Neural progenitor cell (in vitro differentiated cells): ENCODE data around the gene KIF4A. TPM values are rescaled to one million over a fixed set of nuclear protein-coding genes. Genes with fewer than 3 reads are reported as not detected.
A peak's percentile ranks its signal among the peaks of the same experiment; 100 is the strongest.

ENCODE experiments used
- DNase-seq: peaks from one replicate; pipeline ENCODE4 v3.0.0-alpha.2; 2016; ENCODE audit warnings: low spot score
- H2AFZ ChIP-seq: fragments of 200-600 bp; sonication (generic); replicated peaks from 2 replicates; pipeline ENCODE4 v1.6.1; 2016; ENCODE audit warnings: antibody characterized with exemption
- H3F3A ChIP-seq: fragments of 200-600 bp; sonication (generic); 2 replicates; pipeline ENCODE4 v1.6.1; 2016; ENCODE audit warnings: antibody characterized with exemption, low read depth
- H3K27ac ChIP-seq: fragments of 200-600 bp; sonication (generic); 2 replicates; pipeline ENCODE4 v1.5.1; 2016; ENCODE audit warnings: mild to moderate bottlenecking
- H3K27me3 ChIP-seq: fragments of 200-600 bp; sonication (generic); 2 replicates; pipeline ENCODE4 v1.6.1; 2016; ENCODE audit warnings: mild to moderate bottlenecking, moderate library complexity
- H3K36me3 ChIP-seq: fragments of 200-600 bp; sonication (generic); 2 replicates; pipeline ENCODE4 v1.5.1; 2016
- H3K4me1 ChIP-seq: fragments of 200-600 bp; sonication (generic); 2 replicates; pipeline ENCODE4 v1.6.1; 2016; ENCODE audit warnings: mixed run types
- H3K4me2 ChIP-seq: fragments of 200-600 bp; sonication (generic); 2 replicates; pipeline ENCODE4 v1.6.1; 2016
- H3K4me3 ChIP-seq: fragments of 200-600 bp; sonication (generic); 2 replicates; pipeline ENCODE4 v1.5.1; 2016
- H3K79me2 ChIP-seq: fragments of 200-600 bp; sonication (generic); 2 replicates; pipeline ENCODE4 v1.6.1; 2016; ENCODE audit warnings: low read depth
- H3K9ac ChIP-seq: fragments of 200-600 bp; sonication (generic); 2 replicates; pipeline ENCODE4 v1.6.1; 2016
- H3K9me3 ChIP-seq: fragments of 200-600 bp; sonication (generic); 2 replicates; pipeline ENCODE4 v1.5.1; 2016; ENCODE audit warnings: low read depth
- H4K20me1 ChIP-seq: fragments of 200-600 bp; sonication (generic); 2 replicates; pipeline ENCODE4 v1.6.1; 2016; ENCODE audit warnings: low read depth
- H3K27ac Mint-ChIP-seq: 3 replicates; pipeline ENCODE4 v1.8.0; 2021; ENCODE audit warnings: mixed read lengths
- H3K27me3 Mint-ChIP-seq: 2 replicates; pipeline ENCODE4 v1.8.0; 2022; ENCODE audit warnings: low read depth, mild to moderate bottlenecking, inconsistent platforms, moderate library complexity, mixed read lengths; ENCODE audit not compliant: insufficient read depth
- H3K36me3 Mint-ChIP-seq: 3 replicates; pipeline ENCODE4 v1.8.0; 2021; ENCODE audit warnings: mixed read lengths
- H3K4me1 Mint-ChIP-seq: 3 replicates; pipeline ENCODE4 v1.8.0; 2021; ENCODE audit warnings: mixed read lengths
- H3K4me3 Mint-ChIP-seq: 3 replicates; pipeline ENCODE4 v1.8.0; 2021; ENCODE audit warnings: mild to moderate bottlenecking, moderate library complexity, mixed read lengths
- H3K9me3 Mint-ChIP-seq: 3 replicates; pipeline ENCODE4 v1.8.0; 2020; ENCODE audit warnings: mixed read lengths
- EZH2 ChIP-seq: fragments of 200-600 bp; sonication (generic); IDR thresholded peaks from 2 replicates; pipeline ENCODE4 v1.6.1; 2017; ENCODE audit warnings: antibody characterized with exemption, mild to moderate bottlenecking, moderate library complexity
- EZH2phosphoT487 ChIP-seq: fragments of 200-600 bp; sonication (generic); IDR thresholded peaks from 2 replicates; pipeline ENCODE4 v1.6.1; 2017; ENCODE audit warnings: antibody characterized with exemption
- total RNA-seq: library from RNA; depleted of rRNA; stranded (reverse); fragments of >200 nt; gene quantifications from 2 replicates; pipeline ENCODE4 v1.2.3, GENCODE V29; 2015; ENCODE audit warnings: low replicate concordance
- TF ChIP-seq, protein P1 (sequence below): fragments of 200-600 bp; sonication (generic); IDR thresholded peaks from 2 replicates; pipeline ENCODE4 v1.5.1; 2017; ENCODE audit warnings: antibody characterized with exemption, mild to moderate bottlenecking

Gene KIF4A
- total RNA-seq, 1 donor from 2014 or later, result 77.6 TPM

DNA sequence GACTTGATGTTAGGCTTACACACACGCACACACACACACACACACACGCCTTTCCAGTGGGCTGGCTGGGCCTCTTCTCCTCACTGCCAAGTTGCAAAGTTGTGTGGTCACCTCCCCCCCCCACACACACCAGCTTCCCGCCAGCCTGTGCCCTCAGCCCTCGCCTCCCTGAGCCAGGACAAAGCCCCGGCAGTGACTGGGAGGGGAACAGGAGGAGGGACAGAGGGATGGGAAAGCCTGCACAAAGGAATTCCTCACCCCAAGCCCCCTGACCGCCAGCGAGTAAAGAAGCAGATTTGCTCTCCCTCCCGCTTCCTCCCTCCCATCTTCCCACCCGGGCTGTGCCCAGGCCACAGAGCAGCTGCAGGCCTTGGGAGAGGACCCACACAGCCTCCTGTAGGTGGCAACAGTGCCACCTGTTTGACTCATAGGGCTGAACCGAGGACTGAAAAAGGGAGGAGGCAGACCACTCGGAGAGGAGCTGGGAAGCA is 133.0 kb downstream of the KIF4A start, which contains the start of gene GDPD2:
GDPD2 (plus strand) TSS at position 464 of the 491 bp plus-strand sequence. CDS start 1,671 bp downstream, outside the sequence.
- H3K9me3 Mint-ChIP-seq, result peaks cover 2% of the 10 kb centered on the region
- Histone ChIP-seq H3K36me3 (no peaks in the 10 kb centered on the region), H3K4me2 (peak within 1 kb of the TSS; percentile 60), H4K20me1 (no peaks in the 10 kb centered on the region), H3K4me1 (peaks cover 4% of the 10 kb centered on the region), H3F3A (peaks cover 15% of the 10 kb centered on the region), H3K9ac (no peak within 1 kb of the TSS), H3K79me2 (no peaks in the 10 kb centered on the region), H2AFZ (no peak within 1 kb of the TSS), H3K27ac (no peak within 1 kb of the TSS), H3K4me3 (peak within 1 kb of the TSS; percentile 39), H3K27me3 (no peaks in the 10 kb centered on the region), H3K9me3 (no peaks in the 10 kb centered on the region)
- peaks cover 2% of the 10 kb centered on the region for H3K36me3 Mint-ChIP-seq
- H3K27me3 Mint-ChIP-seq, result peaks cover 10% of the 10 kb centered on the region
- peaks cover 38% of the 10 kb centered on the region for H3K4me1 Mint-ChIP-seq
- peak within 1 kb of the TSS; percentile 89 for H3K4me3 Mint-ChIP-seq
- DNase-seq, result peak; percentile 89
- H3K27ac Mint-ChIP-seq, result peak within 1 kb of the TSS; percentile 99
- TF ChIP-seq EZH2phosphoT487, result no peak
- TF ChIP-seq, protein P1, sequence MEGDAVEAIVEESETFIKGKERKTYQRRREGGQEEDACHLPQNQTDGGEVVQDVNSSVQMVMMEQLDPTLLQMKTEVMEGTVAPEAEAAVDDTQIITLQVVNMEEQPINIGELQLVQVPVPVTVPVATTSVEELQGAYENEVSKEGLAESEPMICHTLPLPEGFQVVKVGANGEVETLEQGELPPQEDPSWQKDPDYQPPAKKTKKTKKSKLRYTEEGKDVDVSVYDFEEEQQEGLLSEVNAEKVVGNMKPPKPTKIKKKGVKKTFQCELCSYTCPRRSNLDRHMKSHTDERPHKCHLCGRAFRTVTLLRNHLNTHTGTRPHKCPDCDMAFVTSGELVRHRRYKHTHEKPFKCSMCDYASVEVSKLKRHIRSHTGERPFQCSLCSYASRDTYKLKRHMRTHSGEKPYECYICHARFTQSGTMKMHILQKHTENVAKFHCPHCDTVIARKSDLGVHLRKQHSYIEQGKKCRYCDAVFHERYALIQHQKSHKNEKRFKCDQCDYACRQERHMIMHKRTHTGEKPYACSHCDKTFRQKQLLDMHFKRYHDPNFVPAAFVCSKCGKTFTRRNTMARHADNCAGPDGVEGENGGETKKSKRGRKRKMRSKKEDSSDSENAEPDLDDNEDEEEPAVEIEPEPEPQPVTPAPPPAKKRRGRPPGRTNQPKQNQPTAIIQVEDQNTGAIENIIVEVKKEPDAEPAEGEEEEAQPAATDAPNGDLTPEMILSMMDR, result peak; percentile 53
- TF ChIP-seq EZH2, result no peak

DNA sequence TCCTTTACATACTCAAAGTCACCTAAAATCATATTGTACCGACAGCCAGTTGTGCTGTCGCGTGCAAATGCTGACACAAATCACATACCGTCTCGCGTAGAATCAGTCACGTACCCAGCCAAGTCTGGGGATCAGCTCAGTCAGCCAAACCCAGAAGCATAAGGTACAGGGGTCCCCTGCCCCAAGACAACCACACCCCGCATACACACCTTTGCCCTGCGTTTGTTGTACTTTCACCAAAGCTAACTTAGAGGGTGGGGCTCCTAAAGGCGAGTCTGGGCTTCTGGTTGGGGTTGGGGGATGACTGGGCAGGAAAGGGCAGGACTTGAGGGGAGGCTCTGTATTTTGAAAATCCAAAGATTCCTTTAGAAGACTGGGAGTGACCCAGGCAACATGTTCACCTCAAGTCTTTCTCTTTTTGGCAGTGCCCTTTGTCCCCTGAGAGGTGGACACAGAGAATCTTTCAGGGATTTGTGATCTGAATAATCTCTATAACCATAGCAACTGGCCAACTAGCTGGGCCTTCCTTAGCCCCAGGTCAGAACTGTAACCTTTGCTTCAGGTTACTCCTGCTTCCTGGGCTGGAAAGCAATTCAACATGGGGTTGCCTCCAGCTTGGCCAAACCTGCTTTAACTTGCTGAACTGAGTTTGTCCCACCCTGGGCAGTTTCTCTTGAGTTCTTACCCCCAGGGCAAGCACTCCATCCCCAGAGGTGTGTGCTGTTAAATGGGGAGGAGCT is 134.2 kb downstream of the KIF4A start:
- H3K9ac ChIP-seq, result no peak overlapping the region
- peaks cover 10% of the 10 kb centered on the region for H3K27me3 Mint-ChIP-seq
- no peaks in the 10 kb centered on the region for H4K20me1 ChIP-seq
- no peak overlapping the region for H3K27ac ChIP-seq
- no peak for DNase-seq
- H3K36me3 ChIP-seq, result no peaks in the 10 kb centered on the region
- no peaks in the 10 kb centered on the region for H3K79me2 ChIP-seq
- H3K27me3 ChIP-seq, result no peaks in the 10 kb centered on the region
- peaks cover 30% of the 10 kb centered on the region for H3K4me1 Mint-ChIP-seq
- H3K9me3 Mint-ChIP-seq, result peaks cover 2% of the 10 kb centered on the region
- peak overlapping the region; percentile 39 for H3K4me3 ChIP-seq
- H3K4me2 ChIP-seq, result peak overlapping the region; percentile 60
- H3F3A ChIP-seq, result peaks cover 15% of the 10 kb centered on the region
- no peak overlapping the region for H2AFZ ChIP-seq
- H3K4me3 Mint-ChIP-seq, result peak overlapping the region; percentile 89
- no peaks in the 10 kb centered on the region for H3K9me3 ChIP-seq
- H3K36me3 Mint-ChIP-seq, result peaks cover 2% of the 10 kb centered on the region
- peak overlapping the region; percentile 99 for H3K27ac Mint-ChIP-seq
- peaks cover 4% of the 10 kb centered on the region for H3K4me1 ChIP-seq
- TF ChIP-seq EZH2phosphoT487 (no peak), EZH2 (no peak)
- TF ChIP-seq, protein P1, result no peak

DNA sequence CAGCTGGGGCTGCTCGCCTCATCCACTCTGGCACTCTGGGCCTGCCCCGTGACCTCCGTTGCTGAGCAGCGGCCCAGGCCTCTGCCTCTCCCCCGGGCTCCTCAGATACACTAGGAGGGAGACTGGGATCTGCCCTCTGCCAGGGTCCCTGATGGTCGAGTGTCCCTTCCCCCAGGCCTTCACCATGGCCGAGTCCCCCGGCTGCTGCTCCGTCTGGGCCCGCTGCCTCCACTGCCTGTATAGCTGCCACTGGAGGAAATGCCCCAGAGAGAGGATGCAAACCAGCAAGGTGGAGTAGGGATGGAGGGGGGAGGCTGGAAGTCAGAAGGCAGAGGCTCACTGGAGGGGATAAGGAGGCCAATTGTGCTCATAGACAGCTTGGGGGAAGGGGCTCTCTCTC is 134.9 kb downstream of the KIF4A start:
- H2AFZ ChIP-seq, result no peak overlapping the region
- Mint-ChIP-seq H3K36me3 (peaks cover 4% of the 10 kb centered on the region), H3K27me3 (peaks cover 11% of the 10 kb centered on the region), H3K9me3 (peaks cover 2% of the 10 kb centered on the region), H3K4me1 (peaks cover 30% of the 10 kb centered on the region), H3K27ac (no peak overlapping the region), H3K4me3 (no peak overlapping the region)
- DNase-seq, result no peak
- H3K4me1 ChIP-seq, result peaks cover 4% of the 10 kb centered on the region
- H3K4me3 ChIP-seq, result no peak overlapping the region
- no peaks in the 10 kb centered on the region for H3K9me3 ChIP-seq
- H4K20me1 ChIP-seq, result no peaks in the 10 kb centered on the region
- H3K4me2 ChIP-seq, result no peak overlapping the region
- H3K27me3 ChIP-seq, result no peaks in the 10 kb centered on the region
- no peaks in the 10 kb centered on the region for H3K79me2 ChIP-seq
- H3K27ac ChIP-seq, result no peak overlapping the region
- H3K9ac ChIP-seq, result no peak overlapping the region
- H3K36me3 ChIP-seq, result no peaks in the 10 kb centered on the region
- peaks cover 15% of the 10 kb centered on the region for H3F3A ChIP-seq
- no peak for TF ChIP-seq EZH2
- no peak for TF ChIP-seq EZH2phosphoT487
- TF ChIP-seq, protein P1, result no peak
